K562 (cell line): ENCODE measurements around the gene DGAT2. TPM values are rescaled to one million over a fixed set of nuclear protein-coding genes. Genes with fewer than 3 reads are reported as not detected.

ENCODE experiments used
- ATAC-seq: fragments of 200-7000 bp; cut with Tn5 transposase; 3 replicates; pipeline ENCODE4 v1.9.1; 2020; ENCODE audit warnings: moderate library complexity
- BruUV-seq: library from RNA; stranded (reverse); fragments of 400-500 nt; replicated peaks from 2 replicates; lab custom pipeline; 2021; lab: Mats Ljungman, UMichigan
- CTCF ChIA-PET: fragments of 300-600 bp; formaldehyde crosslinking; extraction: SDS; loops from one replicate; lab custom pipeline; 2021; ENCODE audit warnings: low intra/inter-chr PET ratio; lab: Yijun Ruan, JAX
- POLR2A ChIA-PET: fragments of 300-600, 350-650 bp; sonication (Branson Sonifier 250); formaldehyde crosslinking; extraction: SDS; loops from one replicate; lab custom pipeline; 2021; ENCODE audit warnings: antibody characterized with exemption, inconsistent platforms; lab: Yijun Ruan, JAX
- DNase-seq, 4 experiments: peaks; one replicate each; pipeline versions ENCODE4 v3.0.0 to v3.0.0-alpha.2; 2011 to 2018; ENCODE audit warnings: low spot score in 3 of 4, mixed read lengths in 3 of 4; ENCODE audit errors: extremely low read depth in 1 of 4
- FAIRE-seq: peaks from 2 replicates; lab custom pipeline; 2011; peaks lifted over from hg19 to GRCh38; lab: Jason Lieb, UNC
- H2AFZ ChIP-seq: 2 replicates; pipeline ENCODE4 v1.6.0; 2011; ENCODE audit warnings: low read depth, low read length, control low read depth, inconsistent platforms
- H3K27ac ChIP-seq: fragments of 200-600 bp; 3 replicates; pipeline ENCODE4 v1.8.0; 2011; ENCODE audit warnings: low read depth, mild to moderate bottlenecking, control low read depth, inconsistent platforms, low read length, moderate library complexity, mixed read lengths; ENCODE audit errors: extremely low read depth
- H3K27me3 ChIP-seq, 2 experiments: fragments of 300-600 bp in 1 of 2; 2 replicates in 1 of 2; 3 replicates in 1 of 2; pipeline versions ENCODE4 v1.6.0 to v1.8.0; 2011; ENCODE audit warnings: inconsistent platforms in 2 of 2, low read length in 2 of 2, mild to moderate bottlenecking in 1 of 2, mixed read lengths in 1 of 2, moderate library complexity in 1 of 2; ENCODE audit not compliant: control insufficient read depth in 2 of 2, insufficient read depth in 2 of 2
- H3K36me3 ChIP-seq: fragments of 300-600 bp; 3 replicates; pipeline ENCODE4 v1.8.0; 2011; ENCODE audit warnings: mild to moderate bottlenecking, low read length, inconsistent platforms; ENCODE audit not compliant: control insufficient read depth, insufficient read depth
- H3K4me1 ChIP-seq, 2 experiments: fragments of 200-600 bp in 1 of 2; replicated peaks in 1 of 2; 2 replicates in 1 of 2; 3 replicates in 1 of 2; pipeline versions ENCODE4 v1.5.1 to v1.8.0; 2011; ENCODE audit warnings: inconsistent platforms in 2 of 2, low read length in 2 of 2, mild to moderate bottlenecking in 1 of 2, mixed read lengths in 1 of 2, moderate library complexity in 1 of 2; ENCODE audit not compliant: control insufficient read depth in 2 of 2, insufficient read depth in 2 of 2
- H3K4me2 ChIP-seq: 2 replicates; pipeline ENCODE4 v1.6.1; 2011; ENCODE audit warnings: low read length, control low read depth, inconsistent platforms, mixed read lengths; ENCODE audit not compliant: insufficient read depth
- H3K4me3 ChIP-seq: fragments of 200-600 bp; sonication (generic), shearing (Covaris generic); 2 replicates; pipeline ENCODE4 v1.5.1; 2016; ENCODE audit warnings: control low read depth, inconsistent platforms
- H3K79me2 ChIP-seq: fragments of 200-600 bp; 3 replicates; pipeline ENCODE4 v1.8.0; 2011; ENCODE audit warnings: low read length, inconsistent platforms; ENCODE audit not compliant: control insufficient read depth, insufficient read depth
- H3K9ac ChIP-seq, 2 experiments: 2 replicates each; pipeline versions ENCODE4 v1.6.0 to v1.6.1; 2011; ENCODE audit warnings: low read depth in 2 of 2, low read length in 2 of 2, control low read depth in 1 of 2, inconsistent platforms in 1 of 2, mild to moderate bottlenecking in 1 of 2, mixed read lengths in 1 of 2; ENCODE audit not compliant: insufficient read depth in 1 of 2
- H3K9me1 ChIP-seq: one replicate; pipeline ENCODE4 v1.6.0; 2011; ENCODE audit warnings: inconsistent platforms, mild to moderate bottlenecking, low read length, moderate library complexity; ENCODE audit not compliant: control insufficient read depth, insufficient read depth
- H3K9me3 ChIP-seq: replicated peaks from 2 replicates; pipeline ENCODE4 v1.5.1; 2011; ENCODE audit warnings: low read depth, low read length, inconsistent platforms; ENCODE audit not compliant: control insufficient read depth, insufficient read depth
- H4K20me1 ChIP-seq: replicated peaks from 2 replicates; pipeline ENCODE4 v1.6.1; 2011; ENCODE audit warnings: low read length, inconsistent platforms, mixed read lengths; ENCODE audit not compliant: control insufficient read depth, insufficient read depth
- ADNP ChIP-seq: fragments of 200-800 bp; sonication (Bioruptor generic); IDR thresholded peaks from 2 replicates; pipeline ENCODE4 v1.6.1; 2016; ENCODE audit warnings: missing genetic modification characterization, missing compliant biosample characterization
- MLLT1 ChIP-seq, 2 experiments: fragments of 450-650 bp; IDR thresholded peaks; 2 replicates each; pipeline ENCODE4 v1.6.1; 2016
- POLR2G ChIP-seq: fragments of 200-400 bp; formaldehyde crosslinking; IDR thresholded peaks from 2 replicates; pipeline ENCODE4 v1.6.1; 2017; ENCODE audit warnings: low read depth, mild to moderate bottlenecking, antibody characterized with exemption, low read length, moderate library complexity
- SAFB2 ChIP-seq: fragments of 200-400 bp; formaldehyde crosslinking; IDR thresholded peaks from 2 replicates; pipeline ENCODE4 v1.6.1; 2018; ENCODE audit warnings: borderline replicate concordance, low read length, low read depth, moderate library complexity; ENCODE audit not compliant: severe bottlenecking
- TRIM28 ChIP-seq: fragments of 450-650 bp; IDR thresholded peaks from 2 replicates; pipeline ENCODE4 v1.6.1; 2017
- ZNF79 ChIP-seq: fragments of 250-450 bp; sonication (Bioruptor Pico); IDR thresholded peaks from 2 replicates; pipeline ENCODE4 v1.4.0; 2020; ENCODE audit warnings: low read depth, mild to moderate bottlenecking, moderate library complexity
- WGBS: fragments of 100-300 bp; shearing (Covaris generic); methylation state at CpG from one replicate; pipeline ENCODE4 v1.1.6; 2016; ENCODE audit warnings: low coverage, mixed read lengths; ENCODE audit not compliant: insufficient coverage; ENCODE audit errors: missing lambda C conversion rate; 5-methylcytosine and 5-hydroxymethylcytosine counted together
- in situ Hi-C: fragments of 300-500 bp; cut with MboI; formaldehyde crosslinking; loops from 4 replicates; pipeline ENCODE4 v1.15.0; 2018; ENCODE audit warnings: inconsistent platforms, mixed read lengths
- intact Hi-C: fragments of 100-400 bp; cut with micrococcal nuclease; formaldehyde crosslinking; loops from 2 replicates; pipeline ENCODE4 v1.14.2; 2022
- polyA plus RNA-seq, 8 experiments: library from polyadenylated mRNA; depleted of rRNA in 4 of 8; stranded (reverse) in 5 of 8; unstranded in 3 of 8; fragments of >200 nt; fragmentation: Nextera tagmentation in 2 of 8; fragmentation: Illumina TruSeq in 1 of 8; extraction: Ambion mirVana in 2 of 8; extraction: Trizol in 1 of 8; gene quantifications; 2 replicates each; pipeline versions ENCODE4 v1.2.1 to v1.2.3, GENCODE V29; 2011 to 2014; ENCODE audit warnings: inconsistent platforms in 1 of 8, missing spikeins in 1 of 8
- total RNA-seq, 7 experiments: library from RNA; depleted of rRNA in 6 of 7; stranded (reverse); fragments of >200 nt in 6 of 7; fragmentation: Illumina TruSeq in 2 of 7; extraction: Trizol in 2 of 7; gene quantifications; 2 replicates each; pipeline versions ENCODE4 v1.2.1 to v1.2.3, GENCODE V29; 2011 to 2021; ENCODE audit warnings: low replicate concordance in 1 of 7

DGAT2 gene
- total and polyA plus RNA-seq, 9 of the 15 experiments (the other 6 are each of a cell fraction or from before 2014, with no cell fraction given), result 0.68 to 2.8 (median 1.8) TPM

GRCh38 chr11:75733431-75734107 lies 35.0 kb upstream of the DGAT2 start:
- Histone ChIP-seq H3K9ac (no peak overlapping the region), H3K27me3 (peaks cover 22 to 56% of the 10 kb centered on the region in 2 experiments; a peak in 4 of 5 replicates), H3K79me2 (no peaks in the 10 kb centered on the region), H3K4me1 (no peaks in the 10 kb centered on the region; a peak in 1 of 5 replicates), H3K9me1 (no peaks in the 10 kb centered on the region)
- BruUV-seq, result no TSS peak
- 5% methylated on average over 5 of the region's 5 CpGs for WGBS
- no peak for FAIRE-seq
- TF ChIP-seq ZNF79 (CRISPR knock-in tag) (no peak), ADNP (tag) (no peak), SAFB2 (no peak), TRIM28 (no peak), MLLT1 (IDR thresholded peaks at IDR 0.05) (no peak), POLR2G (no peak)
- TF ChIP-seq, all 486 proteins: peak for 0
- H3K27ac ChIP-seq, result no peak overlapping the region
- no peak for ATAC-seq
- intact Hi-C loops, result no loop called here
- H2AFZ ChIP-seq, result no peak overlapping the region
- no peak for DNase-seq
- H3K9me3 ChIP-seq, result no peaks in the 10 kb centered on the region
- H3K4me2 ChIP-seq, result no peak overlapping the region
- in situ Hi-C loops, result no loop called here
- H3K4me3 ChIP-seq, result no peak overlapping the region
- ChIA-PET CTCF (no interaction called here), POLR2A (interaction anchor here (1.5 kb wide), 1 partner anchor 8 kb away, joined by 5 read pairs; no protein-coding TSS in a partner anchor)
- H4K20me1 ChIP-seq, result no peaks in the 10 kb centered on the region; the same call in 1 of the 2 replicates
- H3K36me3 ChIP-seq, result no peaks in the 10 kb centered on the region
